ENCODE data around the gene LAMA3.

DNA sequence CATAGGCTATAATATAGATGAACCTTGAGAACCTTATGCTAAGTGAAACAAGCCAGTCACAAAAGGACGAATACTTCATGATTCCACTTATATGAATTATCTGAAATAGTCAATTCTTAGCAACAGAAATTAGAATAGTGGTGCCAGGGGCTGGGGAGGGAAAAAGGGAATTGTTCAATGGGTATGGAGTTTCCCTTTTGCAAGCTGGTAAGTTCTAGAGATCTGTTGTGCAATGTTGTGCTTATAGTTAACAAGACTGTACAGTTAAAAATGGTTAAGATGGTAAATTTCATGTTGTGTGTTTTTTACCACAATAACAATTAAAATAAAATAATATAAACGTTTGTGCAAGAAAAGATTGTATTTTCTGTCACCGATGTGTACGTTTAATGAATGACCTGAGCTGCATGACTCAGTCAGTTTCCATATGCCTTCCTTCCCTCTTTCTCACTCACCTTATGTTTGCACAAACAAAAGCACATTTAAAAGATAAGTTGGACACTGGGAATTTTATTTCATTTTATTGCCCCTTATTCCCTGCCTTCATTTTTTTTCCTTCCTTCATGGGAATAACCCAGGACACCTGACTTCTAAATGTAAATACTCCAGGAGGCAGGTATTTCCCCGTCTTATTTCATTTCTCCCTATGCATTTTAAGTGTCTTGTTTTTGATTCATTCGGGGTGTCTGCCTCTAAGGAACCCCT, 181.6 kb downstream of the LAMA3 start:
- TF ChIP-seq CTCF (IDR thresholded peaks at IDR 0.05) (no peak), POLR2A (IDR thresholded peaks at IDR 0.05) (no peak)
